HepG2 (cell line): Measurements from ENCODE around the gene ROCK1. TPM values are rescaled to one million over a fixed set of nuclear protein-coding genes. Genes with fewer than 3 reads are reported as not detected.

ENCODE experiments used
- ATAC-seq: fragments of 200-7000 bp; cut with Tn5 transposase; 3 replicates; pipeline ENCODE4 v1.9.1; 2020; ENCODE audit warnings: mild to moderate bottlenecking, moderate library complexity
- BruUV-seq: library from RNA; stranded (reverse); fragments of 400-500 nt; replicated peaks from 2 replicates; lab custom pipeline; 2021; lab: Mats Ljungman, UMichigan
- CTCF ChIA-PET: fragments of 300-600 bp; formaldehyde crosslinking; extraction: SDS; loops from one replicate; lab custom pipeline; 2021; ENCODE audit warnings: low total read pairs, inconsistent platforms, low intra/inter-chr PET ratio; lab: Yijun Ruan, JAX
- POLR2A ChIA-PET: fragments of 350-600 bp; sonication (Branson Sonifier 250); formaldehyde crosslinking; loops from one replicate; lab custom pipeline; 2020; ENCODE audit warnings: antibody characterized with exemption, inconsistent platforms; lab: Yijun Ruan, JAX
- DNase-seq: peaks from one replicate; pipeline ENCODE4 v3.0.0-alpha.2; 2015; ENCODE audit warnings: low spot score
- FAIRE-seq: peaks from 3 replicates; lab custom pipeline; 2011; peaks lifted over from hg19 to GRCh38; lab: Jason Lieb, UNC
- H2AFZ ChIP-seq: one replicate; pipeline ENCODE4 v1.6.1; 2011; ENCODE audit warnings: low read length, inconsistent platforms
- H3K27ac ChIP-seq: fragments of 300-600 bp; 3 replicates; pipeline ENCODE4 v1.8.0; 2011; ENCODE audit warnings: mixed run types, mild to moderate bottlenecking, mixed read lengths, low read length, inconsistent platforms; ENCODE audit not compliant: insufficient read depth; ENCODE audit errors: extremely low read length
- H3K27me3 ChIP-seq, 2 experiments: fragments of 200-600 bp in 1 of 2; 2 replicates in 1 of 2; 3 replicates in 1 of 2; pipeline versions ENCODE4 v1.6.0 to v1.8.0; 2011; ENCODE audit warnings: low read length in 2 of 2, mild to moderate bottlenecking in 2 of 2, moderate library complexity in 2 of 2, inconsistent platforms in 1 of 2; ENCODE audit not compliant: insufficient read depth in 2 of 2, control insufficient read depth in 1 of 2
- H3K36me3 ChIP-seq, 2 experiments: fragments of 200-600 bp in 1 of 2; replicated peaks in 1 of 2; 2 replicates in 1 of 2; 3 replicates in 1 of 2; pipeline versions ENCODE4 v1.5.1 to v1.8.0; 2011; ENCODE audit warnings: low read length in 2 of 2, inconsistent platforms in 1 of 2; ENCODE audit not compliant: insufficient read depth in 2 of 2, control insufficient read depth in 1 of 2
- H3K4me1 ChIP-seq: 2 replicates; pipeline ENCODE4 v1.5.1; 2012; ENCODE audit warnings: low read length, inconsistent platforms; ENCODE audit not compliant: insufficient read depth
- H3K4me2 ChIP-seq: 2 replicates; pipeline ENCODE4 v1.6.0; 2011; ENCODE audit warnings: low read depth, low read length, inconsistent platforms
- H3K4me3 ChIP-seq, 3 experiments: fragments of 200-600 bp in 1 of 3; sonication (generic), shearing (Covaris generic) in 1 of 3; replicated peaks in 1 of 3; 2 replicates each; pipeline ENCODE4 v1.5.1; 2011 to 2016; ENCODE audit warnings: low read length in 3 of 3, inconsistent platforms in 2 of 3, low read depth in 2 of 3, mild to moderate bottlenecking in 2 of 3, control low read depth in 1 of 3, mixed read lengths in 1 of 3; ENCODE audit not compliant: insufficient read depth in 1 of 3
- H3K79me2 ChIP-seq: one replicate; pipeline ENCODE4 v1.6.1; 2011; ENCODE audit warnings: low read length, inconsistent platforms; ENCODE audit not compliant: insufficient read depth
- H3K9ac ChIP-seq: 2 replicates; pipeline ENCODE4 v1.6.0; 2011; ENCODE audit warnings: mild to moderate bottlenecking, low read depth, low read length, inconsistent platforms; ENCODE audit not compliant: insufficient read depth
- H3K9me3 ChIP-seq: 2 replicates; pipeline ENCODE4 v1.5.1; 2012; ENCODE audit warnings: mild to moderate bottlenecking, low read length
- H4K20me1 ChIP-seq: 2 replicates; pipeline ENCODE4 v1.6.0; 2011; ENCODE audit warnings: inconsistent platforms, mild to moderate bottlenecking, low read length, moderate library complexity; ENCODE audit not compliant: insufficient read depth
- FLYWCH1 ChIP-seq: sonication (generic); formaldehyde crosslinking; IDR thresholded peaks from 2 replicates; pipeline ENCODE4 v1.8.1; 2023; ENCODE audit warnings: mild to moderate bottlenecking, missing genetic modification reagents
- GPBP1L1 ChIP-seq: sonication (generic); formaldehyde crosslinking; IDR thresholded peaks from 2 replicates; pipeline ENCODE4 v1.5.0; 2020; ENCODE audit warnings: mild to moderate bottlenecking, missing genetic modification reagents
- HINFP ChIP-seq: sonication (generic); formaldehyde crosslinking; IDR thresholded peaks from 2 replicates; pipeline ENCODE4 v1.4.0; 2020; ENCODE audit warnings: low read depth, mild to moderate bottlenecking, missing genetic modification reagents
- IKZF1 ChIP-seq: fragments of 450-650 bp; IDR thresholded peaks from 2 replicates; pipeline ENCODE4 v1.7.1; 2016
- NFE2 ChIP-seq: sonication (generic); formaldehyde crosslinking; IDR thresholded peaks from 2 replicates; pipeline ENCODE4 v1.4.0; 2020; ENCODE audit warnings: missing genetic modification reagents
- PITX1 ChIP-seq: sonication (generic); formaldehyde crosslinking; IDR thresholded peaks from 2 replicates; pipeline ENCODE4 v1.5.1; 2020; ENCODE audit warnings: mild to moderate bottlenecking, missing genetic modification reagents
- RORA ChIP-seq: sonication (generic); formaldehyde crosslinking; IDR thresholded peaks from 2 replicates; pipeline ENCODE4 v1.5.0; 2020; ENCODE audit warnings: mild to moderate bottlenecking, missing genetic modification reagents, moderate library complexity
- SRSF1 ChIP-seq: fragments of 200-400 bp; formaldehyde crosslinking; optimal IDR thresholded peaks from 2 replicates; pipeline ENCODE3; 2017; ENCODE audit warnings: mild to moderate bottlenecking, low read depth, low read length, moderate library complexity
- ZMAT3 ChIP-seq: sonication (generic); formaldehyde crosslinking; conservative IDR thresholded peaks from 2 replicates; pipeline ENCODE4 v1.7.0; 2021; ENCODE audit warnings: missing genetic modification reagents
- ZMAT5 ChIP-seq: sonication (generic); formaldehyde crosslinking; IDR thresholded peaks from 2 replicates; pipeline ENCODE4 v1.5.0; 2020; ENCODE audit warnings: mild to moderate bottlenecking, low read depth, missing genetic modification reagents, borderline replicate concordance
- ZNF180 ChIP-seq: sonication (generic); formaldehyde crosslinking; IDR thresholded peaks from 2 replicates; pipeline ENCODE4 v1.4.0; 2020; ENCODE audit warnings: low read depth, missing genetic modification reagents, borderline replicate concordance
- ZNF331 ChIP-seq: sonication (generic); formaldehyde crosslinking; IDR thresholded peaks from 2 replicates; pipeline ENCODE4 v1.4.0; 2020; ENCODE audit warnings: missing genetic modification reagents
- ZNF382 ChIP-seq: sonication (generic); formaldehyde crosslinking; IDR thresholded peaks from 2 replicates; pipeline ENCODE4 v1.5.0; 2020; ENCODE audit warnings: missing genetic modification reagents, mild to moderate bottlenecking, borderline replicate concordance
- WGBS: methylation state at CpG from one replicate; pipeline ENCODE4 v1.1.6; 2017; ENCODE audit warnings: low lambda C conversion rate; 5-methylcytosine and 5-hydroxymethylcytosine counted together
- in situ Hi-C: cut with HindIII; loops from 2 replicates; pipeline ENCODE4 v1.10.0; 2017; ENCODE audit warnings: low pct_unique_long_range_greater_than_20kb; ENCODE audit not compliant: extremely low pct_ligation_motif_present
- intact Hi-C: fragments of 100-400 bp; cut with micrococcal nuclease; formaldehyde crosslinking; loops from one replicate; pipeline ENCODE4 v1.10.0; 2022; ENCODE audit not compliant: unreplicated experiment
- polyA plus RNA-seq, 8 experiments: library from polyadenylated mRNA; depleted of rRNA in 3 of 8; stranded (reverse) in 7 of 8; unstranded in 1 of 8; fragments of >200 nt; fragmentation: Illumina TruSeq in 4 of 8; extraction: Trizol in 4 of 8; gene quantifications; 2 replicates each; pipeline versions ENCODE4 v1.2.1 to v1.2.3, GENCODE V29; 2011 to 2016; ENCODE audit warnings: low read depth in 4 of 8, missing spikeins in 1 of 8, mixed read lengths in 1 of 8; ENCODE audit not compliant: insufficient read depth in 1 of 8
- total RNA-seq, 5 experiments: library from RNA; depleted of rRNA; stranded (reverse); fragments of >200 nt; fragmentation: Illumina TruSeq; extraction: Trizol; gene quantifications; 2 replicates each; pipeline ENCODE4 v1.2.3, GENCODE V29; 2016; ENCODE audit warnings: low read depth in 1 of 5
- TF ChIP-seq, protein P1 (sequence below): sonication (generic); formaldehyde crosslinking; IDR thresholded peaks from 2 replicates; pipeline ENCODE4 v1.4.0; 2020; ENCODE audit warnings: mild to moderate bottlenecking, missing genetic modification reagents, borderline replicate concordance
- TF ChIP-seq, protein P2 (sequence below): sonication (generic); formaldehyde crosslinking; IDR thresholded peaks from 2 replicates; pipeline ENCODE4 v1.4.0; 2020; ENCODE audit warnings: missing genetic modification reagents

Gene ROCK1
- total and polyA plus RNA-seq, 2 of the 13 experiments (the other 11 are each of a cell fraction or from before 2014, with no cell fraction given): 10.5 to 27.2 TPM

DNA sequence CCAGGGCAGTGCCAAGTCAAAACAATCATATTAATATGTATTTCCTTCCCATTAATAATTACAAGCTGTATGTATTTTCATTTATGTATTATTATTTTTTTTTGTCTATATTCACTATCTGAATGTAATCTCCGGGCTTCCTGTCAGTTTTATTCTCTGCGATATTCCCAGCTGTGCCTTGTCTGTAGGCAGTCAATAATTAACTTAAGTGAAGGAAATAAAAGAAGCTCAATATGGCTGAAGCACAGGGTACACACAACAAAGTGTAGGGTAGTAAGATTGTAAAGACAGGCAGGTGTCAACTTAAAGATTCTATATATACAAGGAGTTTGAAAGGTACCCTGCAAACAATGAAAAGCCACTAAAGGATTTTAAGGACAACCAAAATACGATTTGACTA, 122.9 kb downstream of the ROCK1 start (continued):
- no peak for TF ChIP-seq SRSF1

DNA sequence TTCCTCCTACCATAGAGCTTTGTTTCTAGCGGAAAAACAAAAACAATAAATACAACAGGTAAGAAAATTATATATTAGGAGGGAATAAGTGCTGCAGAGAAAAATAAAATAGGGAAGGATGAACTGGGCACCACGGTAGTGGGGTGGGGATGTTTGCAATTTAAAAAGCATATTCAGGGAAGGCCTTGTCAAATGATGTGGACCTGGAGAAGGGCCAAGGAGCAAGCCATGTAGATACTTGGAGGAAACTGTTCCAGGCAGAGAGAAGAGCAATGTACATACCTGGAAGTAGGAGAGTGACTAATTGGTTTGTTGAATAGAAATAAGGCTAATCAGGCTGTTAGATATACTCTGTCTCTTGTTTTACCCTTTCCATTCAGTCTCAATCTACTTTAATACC, 136.5 kb downstream of the ROCK1 start:
- Histone ChIP-seq H3K9me3 (no peaks in the 10 kb centered on the region), H3K9ac (no peak overlapping the region), H3K4me3 (no peak overlapping the region), H3K27ac (no peak overlapping the region), H3K27me3 (no peaks in the 10 kb centered on the region), H4K20me1 (no peaks in the 10 kb centered on the region), H3K4me2 (no peak overlapping the region), H3K36me3 (peaks cover 1 to 19% of the 10 kb centered on the region in 2 experiments; a peak in 3 of 5 replicates), H2AFZ (no peak overlapping the region), H3K4me1 (no peaks in the 10 kb centered on the region)
- FAIRE-seq (no peak), ATAC-seq (no peak), DNase-seq (no peak)
- POLR2A ChIA-PET: no interaction called here
- intact Hi-C loops: no loop called here
- WGBS: 97% methylated on average over 2 of the region's 2 CpGs
- no TSS peak for BruUV-seq
- in situ Hi-C loops: loop anchor here (10.0 kb wide), 1 partner anchor 210 kb away; no protein-coding TSS in a partner anchor
- CTCF ChIA-PET: no interaction called here
- TF ChIP-seq, protein P1, sequence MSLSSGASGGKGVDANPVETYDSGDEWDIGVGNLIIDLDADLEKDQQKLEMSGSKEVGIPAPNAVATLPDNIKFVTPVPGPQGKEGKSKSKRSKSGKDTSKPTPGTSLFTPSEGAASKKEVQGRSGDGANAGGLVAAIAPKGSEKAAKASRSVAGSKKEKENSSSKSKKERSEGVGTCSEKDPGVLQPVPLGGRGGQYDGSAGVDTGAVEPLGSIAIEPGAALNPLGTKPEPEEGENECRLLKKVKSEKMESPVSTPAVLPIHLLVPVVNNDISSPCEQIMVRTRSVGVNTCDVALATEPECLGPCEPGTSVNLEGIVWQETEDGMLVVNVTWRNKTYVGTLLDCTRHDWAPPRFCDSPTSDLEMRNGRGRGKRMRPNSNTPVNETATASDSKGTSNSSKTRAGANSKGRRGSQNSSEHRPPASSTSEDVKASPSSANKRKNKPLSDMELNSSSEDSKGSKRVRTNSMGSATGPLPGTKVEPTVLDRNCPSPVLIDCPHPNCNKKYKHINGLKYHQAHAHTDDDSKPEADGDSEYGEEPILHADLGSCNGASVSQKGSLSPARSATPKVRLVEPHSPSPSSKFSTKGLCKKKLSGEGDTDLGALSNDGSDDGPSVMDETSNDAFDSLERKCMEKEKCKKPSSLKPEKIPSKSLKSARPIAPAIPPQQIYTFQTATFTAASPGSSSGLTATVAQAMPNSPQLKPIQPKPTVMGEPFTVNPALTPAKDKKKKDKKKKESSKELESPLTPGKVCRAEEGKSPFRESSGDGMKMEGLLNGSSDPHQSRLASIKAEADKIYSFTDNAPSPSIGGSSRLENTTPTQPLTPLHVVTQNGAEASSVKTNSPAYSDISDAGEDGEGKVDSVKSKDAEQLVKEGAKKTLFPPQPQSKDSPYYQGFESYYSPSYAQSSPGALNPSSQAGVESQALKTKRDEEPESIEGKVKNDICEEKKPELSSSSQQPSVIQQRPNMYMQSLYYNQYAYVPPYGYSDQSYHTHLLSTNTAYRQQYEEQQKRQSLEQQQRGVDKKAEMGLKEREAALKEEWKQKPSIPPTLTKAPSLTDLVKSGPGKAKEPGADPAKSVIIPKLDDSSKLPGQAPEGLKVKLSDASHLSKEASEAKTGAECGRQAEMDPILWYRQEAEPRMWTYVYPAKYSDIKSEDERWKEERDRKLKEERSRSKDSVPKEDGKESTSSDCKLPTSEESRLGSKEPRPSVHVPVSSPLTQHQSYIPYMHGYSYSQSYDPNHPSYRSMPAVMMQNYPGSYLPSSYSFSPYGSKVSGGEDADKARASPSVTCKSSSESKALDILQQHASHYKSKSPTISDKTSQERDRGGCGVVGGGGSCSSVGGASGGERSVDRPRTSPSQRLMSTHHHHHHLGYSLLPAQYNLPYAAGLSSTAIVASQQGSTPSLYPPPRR (CRISPR knock-in tag): no peak
- TF ChIP-seq ZMAT3 (CRISPR knock-in tag): no peak
- no peak for TF ChIP-seq GPBP1L1 (CRISPR knock-in tag)
- no peak for TF ChIP-seq ZNF382
- no peak for TF ChIP-seq RORA (CRISPR knock-in tag)
- no peak for TF ChIP-seq ZNF331 (CRISPR knock-in tag)
- TF ChIP-seq, protein P2, sequence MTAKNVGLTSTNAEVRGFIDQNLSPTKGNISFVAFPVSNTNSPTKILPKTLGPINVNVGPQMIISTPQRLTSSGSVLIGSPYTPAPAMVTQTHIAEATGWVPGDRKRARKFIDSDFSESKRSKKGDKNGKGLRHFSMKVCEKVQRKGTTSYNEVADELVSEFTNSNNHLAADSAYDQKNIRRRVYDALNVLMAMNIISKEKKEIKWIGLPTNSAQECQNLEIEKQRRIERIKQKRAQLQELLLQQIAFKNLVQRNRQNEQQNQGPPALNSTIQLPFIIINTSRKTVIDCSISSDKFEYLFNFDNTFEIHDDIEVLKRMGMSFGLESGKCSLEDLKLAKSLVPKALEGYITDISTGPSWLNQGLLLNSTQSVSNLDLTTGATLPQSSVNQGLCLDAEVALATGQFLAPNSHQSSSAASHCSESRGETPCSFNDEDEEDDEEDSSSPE (CRISPR knock-in tag): no peak
- no peak for TF ChIP-seq FLYWCH1 (CRISPR knock-in tag)
- TF ChIP-seq IKZF1: no peak
- TF ChIP-seq HINFP (CRISPR knock-in tag): no peak
- no peak for TF ChIP-seq PITX1
- no peak for TF ChIP-seq NFE2
- TF ChIP-seq ZNF180: no peak
- TF ChIP-seq ZMAT5 (CRISPR knock-in tag): no peak
- TF ChIP-seq, all 625 proteins: peak for 0
- H3K79me2 ChIP-seq: no peaks in the 10 kb centered on the region
